GM23338 (cell line): ENCODE data around the gene SEMA4D. TPM values are rescaled to one million over a fixed set of nuclear protein-coding genes. Genes with fewer than 3 reads are reported as not detected.
A peak's percentile ranks its signal among the peaks of the same experiment; 100 is the strongest.

ENCODE experiments used
- ATAC-seq: fragments of 200-7000 bp; cut with Tn5 transposase; 3 replicates; pipeline ENCODE4 v1.9.1; 2020
- DNase-seq: peaks from one replicate; pipeline ENCODE4 v3.0.0-alpha.2; 2015; ENCODE audit warnings: low spot score
- H2AFZ ChIP-seq: fragments of 200-600 bp; sonication (generic); 2 replicates; pipeline ENCODE4 v1.8.0; 2016; ENCODE audit warnings: antibody characterized with exemption, mild to moderate bottlenecking, moderate library complexity
- H3F3A ChIP-seq: fragments of 200-600 bp; sonication (generic); replicated peaks from 2 replicates; pipeline ENCODE4 v1.8.0; 2017; ENCODE audit warnings: antibody characterized with exemption, mixed run types, low read depth
- H3K27ac ChIP-seq: fragments of 200-600 bp; sonication (generic); 2 replicates; pipeline ENCODE4 v1.6.1; 2016; ENCODE audit warnings: low read depth
- H3K27me3 ChIP-seq: fragments of 200-600 bp; sonication (generic); 2 replicates; pipeline ENCODE4 v1.8.0; 2016; ENCODE audit warnings: mild to moderate bottlenecking, mixed run types, moderate library complexity; ENCODE audit not compliant: insufficient read depth
- H3K36me3 ChIP-seq: fragments of 200-600 bp; sonication (generic); 2 replicates; pipeline ENCODE4 v1.8.0; 2016; ENCODE audit warnings: mild to moderate bottlenecking; ENCODE audit not compliant: insufficient read depth
- H3K4me1 ChIP-seq: fragments of 200-600 bp; sonication (generic); 2 replicates; pipeline ENCODE4 v1.8.0; 2016; ENCODE audit warnings: mild to moderate bottlenecking, moderate library complexity; ENCODE audit not compliant: insufficient read depth
- H3K4me2 ChIP-seq: fragments of 200-600 bp; sonication (generic); 2 replicates; pipeline ENCODE4 v1.7.1; 2017; ENCODE audit warnings: mixed run types
- H3K4me3 ChIP-seq: fragments of 200-600 bp; sonication (generic); 2 replicates; pipeline ENCODE4 v1.6.1; 2016; ENCODE audit warnings: mixed run types
- H3K79me2 ChIP-seq: fragments of 200-600 bp; sonication (generic); replicated peaks from 2 replicates; pipeline ENCODE4 v1.8.0; 2017; ENCODE audit warnings: mild to moderate bottlenecking; ENCODE audit not compliant: insufficient read depth
- H3K9me2 ChIP-seq: fragments of 200-600 bp; sonication (generic); 2 replicates; pipeline ENCODE4 v1.8.0; 2017; ENCODE audit not compliant: insufficient read depth
- H4K20me1 ChIP-seq: fragments of 200-600 bp; sonication (generic); replicated peaks from 2 replicates; pipeline ENCODE4 v1.8.0; 2017; ENCODE audit warnings: mild to moderate bottlenecking; ENCODE audit not compliant: insufficient read depth
- H3K27ac Mint-ChIP-seq: 2 replicates; pipeline ENCODE4 v1.8.0; 2020; ENCODE audit warnings: inconsistent platforms, mild to moderate bottlenecking, moderate library complexity, mixed read lengths
- H3K27me3 Mint-ChIP-seq: 3 replicates; pipeline ENCODE4 v1.8.0; 2022; ENCODE audit warnings: low read depth, mild to moderate bottlenecking, moderate library complexity, mixed read lengths, inconsistent platforms; ENCODE audit not compliant: insufficient read depth, poor library complexity
- H3K36me3 Mint-ChIP-seq: 3 replicates; pipeline ENCODE4 v1.8.0; 2021; ENCODE audit warnings: low read depth, mild to moderate bottlenecking, inconsistent platforms, moderate library complexity, mixed read lengths
- H3K4me1 Mint-ChIP-seq: 3 replicates; pipeline ENCODE4 v1.8.0; 2020; ENCODE audit warnings: mild to moderate bottlenecking, inconsistent platforms, mixed read lengths
- H3K4me3 Mint-ChIP-seq: 3 replicates; pipeline ENCODE4 v1.8.0; 2021; ENCODE audit warnings: moderate library complexity, mild to moderate bottlenecking, inconsistent platforms, mixed read lengths
- H3K9me3 Mint-ChIP-seq: 3 replicates; pipeline ENCODE4 v1.8.0; 2020; ENCODE audit warnings: moderate library complexity, mild to moderate bottlenecking, inconsistent platforms, mixed read lengths
- CREB1 ChIP-seq: fragments of 250-450 bp; sonication (Bioruptor Pico); IDR thresholded peaks from 2 replicates; pipeline ENCODE4 v1.5.0; 2020; ENCODE audit warnings: low read depth, mild to moderate bottlenecking, moderate library complexity
- EZH2 ChIP-seq: fragments of 200-600 bp; sonication (generic); IDR thresholded peaks from one replicate; pipeline ENCODE4 v1.8.0; 2017; ENCODE audit warnings: antibody characterized with exemption, mild to moderate bottlenecking, low read depth; ENCODE audit not compliant: unreplicated experiment
- EZH2phosphoT487 ChIP-seq: fragments of 200-600 bp; sonication (generic); IDR thresholded peaks from one replicate; pipeline ENCODE4 v1.8.1; 2018; ENCODE audit warnings: antibody characterized with exemption; ENCODE audit not compliant: unreplicated experiment
- NANOG ChIP-seq: IDR thresholded peaks from 2 replicates; pipeline ENCODE4 v1.6.1; 2016; ENCODE audit warnings: antibody characterized with exemption, borderline replicate concordance
- POLR2AphosphoS5 ChIP-seq: IDR thresholded peaks from 2 replicates; pipeline ENCODE4 v1.6.1; 2016; ENCODE audit warnings: antibody characterized with exemption, low read depth
- REST ChIP-seq: IDR thresholded peaks from one replicate; pipeline ENCODE4 v1.6.1; 2018; ENCODE audit warnings: antibody characterized with exemption; ENCODE audit not compliant: unreplicated experiment
- STAT1 ChIP-seq: IDR thresholded peaks from one replicate; pipeline ENCODE4 v1.6.1; 2016; ENCODE audit warnings: antibody characterized with exemption; ENCODE audit not compliant: unreplicated experiment
- ZNF114 ChIP-seq: fragments of 250-450 bp; sonication (Bioruptor Pico); IDR thresholded peaks from 2 replicates; pipeline ENCODE4 v1.5.0; 2020; ENCODE audit warnings: mild to moderate bottlenecking, moderate library complexity
- ZNF331 ChIP-seq: fragments of 250-450 bp; sonication (Bioruptor Pico); IDR thresholded peaks from 2 replicates; pipeline ENCODE4 v1.5.0; 2020; ENCODE audit warnings: low read depth, mild to moderate bottlenecking, moderate library complexity
- ZNF462 ChIP-seq: fragments of 250-450 bp; sonication (Bioruptor Pico); IDR thresholded peaks from 2 replicates; pipeline ENCODE4 v1.5.0; 2020; ENCODE audit warnings: mild to moderate bottlenecking, moderate library complexity
- polyA plus RNA-seq: library from polyadenylated mRNA; unstranded; fragments of >200 nt; fragmentation: Nextera tagmentation; extraction: Ambion mirVana; gene quantifications from 2 replicates; pipeline ENCODE4 v1.2.1, GENCODE V29; 2016
- total RNA-seq: library from RNA; depleted of rRNA; stranded (reverse); fragments of >200 nt; shearing (Covaris generic); gene quantifications from 2 replicates; pipeline ENCODE4 v1.2.3, GENCODE V29; 2014

SEMA4D gene
- total and polyA plus RNA-seq, 2 experiments from 2014 or later, result 19.3 to 63.0 TPM

- no peaks in the 10 kb centered on the region for H3F3A ChIP-seq
- no peaks in the 10 kb centered on the region for H3K79me2 ChIP-seq
- H3K4me3 Mint-ChIP-seq, result no peak overlapping the region
- no peak overlapping the region for H2AFZ ChIP-seq
- no peaks in the 10 kb centered on the region for H3K9me2 ChIP-seq
- peaks cover 8% of the 10 kb centered on the region for H3K27me3 Mint-ChIP-seq
- H3K27ac ChIP-seq, result no peak overlapping the region
- H3K4me3 ChIP-seq, result no peak overlapping the region
- no peaks in the 10 kb centered on the region; the same call in 2 of the 3 replicates for H3K4me1 Mint-ChIP-seq
- H3K27me3 ChIP-seq, result no peaks in the 10 kb centered on the region
- ATAC-seq, result no peak; the same call in 2 of the 3 replicates
- no peaks in the 10 kb centered on the region; the same call in 2 of the 3 replicates for H3K9me3 Mint-ChIP-seq
- peaks cover 71% of the 10 kb centered on the region for H3K36me3 Mint-ChIP-seq
- no peaks in the 10 kb centered on the region for H4K20me1 ChIP-seq
- no peak overlapping the region for H3K4me2 ChIP-seq
- 0 out of 2 replicates have a peak overlapping the region, but pooled peaks have one; percentile 35 for H3K27ac Mint-ChIP-seq
- no peak for TF ChIP-seq EZH2phosphoT487
- TF ChIP-seq POLR2AphosphoS5, result no peak
- no peak for TF ChIP-seq CREB1 (CRISPR knock-in tag)
- TF ChIP-seq STAT1, result no peak
- TF ChIP-seq NANOG, result no peak
- no peak for TF ChIP-seq REST
- no peak for TF ChIP-seq ZNF114
- TF ChIP-seq EZH2, result no peak
- no peak for TF ChIP-seq ZNF462 (CRISPR knock-in tag)
- no peak for TF ChIP-seq ZNF331
- no peaks in the 10 kb centered on the region for H3K4me1 ChIP-seq
- peaks cover 21% of the 10 kb centered on the region; the same call in 1 of the 2 replicates for H3K36me3 ChIP-seq
- no peak for DNase-seq
Measured at GRCh38 chr9:89382026-89382986, 115.6 kb downstream of the SEMA4D start.
